GM20431 (cell line): Measurements from ENCODE around the gene SERPINI2.
"Not testable (repeated sequence)": the region's sequence is repeated elsewhere in the genome, so short reads cannot be mapped to it uniquely, and the experiment has no call there.

Experiments used
- in situ Hi-C: fragments of 300-500 bp; cut with MseI, MboI; formaldehyde crosslinking; loops from one replicate; pipeline ENCODE4 v1.15.0; 2020; ENCODE audit warnings: low sequenced_read_pairs; ENCODE audit not compliant: unreplicated experiment

SERPINI2 gene

GRCh38 chr3:167451282-167451681 is 22.6 kb downstream of the SERPINI2 start:
- in situ Hi-C loops = no loop called here

DNA sequence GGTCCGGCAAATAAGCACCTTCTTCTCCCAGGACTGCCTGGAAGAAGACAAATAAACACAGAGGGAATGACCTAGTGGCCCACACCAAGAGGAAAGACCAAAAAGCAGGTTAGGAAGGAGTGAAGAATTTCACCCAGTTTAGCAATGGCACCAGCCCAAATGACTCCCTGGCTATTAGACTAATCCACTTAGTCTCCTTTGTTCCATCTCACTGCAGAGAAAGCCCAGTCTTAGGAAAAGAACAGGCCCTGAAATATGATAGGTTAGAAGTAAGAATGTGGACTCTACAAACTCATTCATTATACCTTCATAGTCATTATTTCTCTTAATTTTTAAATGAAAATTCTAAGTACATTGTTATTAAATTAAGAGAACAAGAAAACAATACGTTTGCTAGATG is 23.2 kb downstream of the SERPINI2 start:
- in situ Hi-C loops = no loop called here

DNA sequence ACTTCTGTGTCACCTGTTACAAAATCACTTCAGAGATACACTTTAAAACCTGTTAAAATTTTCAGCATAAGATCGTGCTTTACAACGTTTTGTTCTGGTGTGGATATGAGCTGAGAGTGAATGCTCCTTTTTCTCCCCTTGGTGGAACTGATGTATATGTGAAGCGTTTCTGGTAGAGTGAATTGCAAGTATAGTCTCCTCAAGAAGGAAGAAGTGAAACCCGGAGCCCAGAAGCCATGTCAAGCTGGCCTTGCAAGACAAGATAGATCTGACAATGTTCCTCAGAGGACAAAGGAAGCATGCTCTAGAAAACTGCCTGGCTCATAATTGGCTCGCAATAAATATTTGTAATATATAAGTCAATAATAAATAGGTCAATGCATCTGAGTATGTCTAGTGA is 23.6 kb downstream of the SERPINI2 start:
- in situ Hi-C loops = no loop called here

DNA sequence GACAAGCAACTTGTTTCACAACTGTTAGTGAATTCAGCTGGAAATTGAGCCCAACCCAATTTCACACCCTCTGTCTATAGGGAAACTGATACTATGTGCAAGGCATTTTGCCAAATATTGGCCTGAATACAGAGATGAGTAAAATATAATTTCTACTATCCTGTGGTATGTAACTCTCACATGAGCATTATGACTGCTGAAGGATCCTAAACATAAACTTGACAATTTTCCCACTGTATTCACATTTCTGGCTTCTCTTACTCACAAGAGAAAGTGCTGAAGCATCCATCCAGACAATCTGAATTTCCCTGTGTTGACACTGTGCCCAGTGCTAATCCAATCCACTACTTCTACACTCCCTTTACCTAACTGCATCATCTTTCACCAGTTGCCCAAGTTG is 28.4 kb downstream of the SERPINI2 start:
- in situ Hi-C loops = no loop called here

DNA sequence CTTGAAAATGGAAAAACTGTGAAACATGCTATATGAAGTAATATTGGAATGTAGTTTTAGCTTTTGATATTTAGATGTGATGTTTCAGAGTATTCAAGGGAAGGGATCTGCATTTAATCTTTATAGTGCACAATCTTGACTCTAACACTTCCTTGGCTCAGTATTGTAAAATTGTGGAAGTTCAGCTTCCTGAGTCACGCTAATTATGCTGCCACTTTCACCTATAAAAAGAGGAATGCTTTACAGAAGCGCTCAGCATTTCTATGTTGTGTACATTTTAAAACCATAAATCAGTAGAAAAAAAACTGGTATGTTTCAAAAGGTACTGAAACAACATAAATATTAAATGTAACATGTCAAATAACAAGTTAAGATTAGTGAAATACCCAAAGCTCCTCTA is 32.6 kb downstream of the SERPINI2 start:
- in situ Hi-C loops = no loop called here

GRCh38 chr3:167437428-167438139 is 36.3 kb downstream of the SERPINI2 start:
- in situ Hi-C loops = no loop called here

GRCh38 chr3:167426962-167427361 is 46.9 kb downstream of the SERPINI2 start:
- in situ Hi-C loops = not testable (repeated sequence)

GRCh38 chr3:167422396-167422795 is 51.4 kb downstream of the SERPINI2 start:
- in situ Hi-C loops = not testable (repeated sequence)

GRCh38 chr3:167409611-167410010 is 64.2 kb downstream of the SERPINI2 start:
- in situ Hi-C loops = no loop called here

GRCh38 chr3:167406876-167407492 is 66.9 kb downstream of the SERPINI2 start:
- in situ Hi-C loops = no loop called here

GRCh38 chr3:167397826-167398225 is 76.0 kb downstream of the SERPINI2 start:
- in situ Hi-C loops = loop anchor here (25.0 kb wide), 1 partner anchor 489 kb away; no protein-coding TSS in a partner anchor

GRCh38 chr3:167396075-167396474 is 77.8 kb downstream of the SERPINI2 start:
- in situ Hi-C loops = loop anchor here (25.0 kb wide), 1 partner anchor 491 kb away; no protein-coding TSS in a partner anchor

DNA sequence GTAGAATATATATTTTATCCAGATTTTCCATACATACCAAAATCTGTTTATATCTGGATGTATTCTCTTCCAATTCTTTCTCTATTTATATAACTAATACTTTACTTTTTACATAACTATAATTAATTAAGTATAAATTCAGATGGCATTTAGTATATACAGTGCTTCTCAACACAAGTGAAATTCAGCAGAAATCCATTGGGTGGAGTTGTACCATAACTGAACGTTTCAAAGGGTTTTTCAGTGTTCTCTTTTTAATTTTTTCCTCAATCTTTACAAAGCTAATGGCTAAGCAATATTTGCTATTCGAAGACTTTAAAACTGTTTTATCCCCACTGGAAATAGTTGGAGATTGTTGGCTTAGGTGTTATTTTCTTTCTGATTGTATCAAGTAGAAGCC is 79.8 kb downstream of the SERPINI2 start:
- in situ Hi-C loops = loop anchor here (25.0 kb wide), 1 partner anchor 493 kb away; no protein-coding TSS in a partner anchor
